NCI-H526 treated with DMSO at 0.1 percent for 48 hours (cell line): Measurements from ENCODE around the gene SH3RF2.

Experiments
- DNase-seq: peaks from one replicate; lab custom pipeline; 2025; lab: John Stamatoyannopoulos, UW

SH3RF2 gene

DNA sequence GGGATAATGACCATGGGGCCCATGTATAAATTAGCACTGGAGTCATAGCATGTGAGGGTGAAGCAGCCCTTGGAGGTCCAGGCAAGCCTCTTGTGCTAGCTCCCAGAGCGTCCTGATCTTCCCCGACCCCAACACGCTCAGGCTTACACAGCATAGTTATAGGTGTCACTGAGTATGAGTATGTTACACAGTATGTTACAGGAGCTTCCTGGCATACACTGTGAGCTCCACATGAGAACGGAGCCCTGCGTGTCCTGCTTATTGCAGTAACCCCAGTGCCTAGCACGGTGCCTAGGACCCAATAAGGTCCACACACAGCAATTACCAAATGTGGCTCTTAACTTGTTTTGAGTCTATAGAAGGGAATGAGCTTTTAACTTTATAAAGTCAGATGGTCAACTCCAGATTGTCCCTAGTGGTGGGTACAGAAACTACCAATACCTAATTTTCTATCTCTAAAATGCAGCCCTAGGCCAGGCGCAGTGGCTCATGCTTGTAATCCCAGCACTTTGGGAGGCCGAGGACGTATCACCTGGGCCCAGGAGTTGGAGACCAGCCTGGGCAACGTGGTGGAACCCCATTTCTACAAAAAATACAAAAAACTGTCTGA is 104.9 kb downstream of the SH3RF2 start:
- DNase-seq, result no peak

DNA sequence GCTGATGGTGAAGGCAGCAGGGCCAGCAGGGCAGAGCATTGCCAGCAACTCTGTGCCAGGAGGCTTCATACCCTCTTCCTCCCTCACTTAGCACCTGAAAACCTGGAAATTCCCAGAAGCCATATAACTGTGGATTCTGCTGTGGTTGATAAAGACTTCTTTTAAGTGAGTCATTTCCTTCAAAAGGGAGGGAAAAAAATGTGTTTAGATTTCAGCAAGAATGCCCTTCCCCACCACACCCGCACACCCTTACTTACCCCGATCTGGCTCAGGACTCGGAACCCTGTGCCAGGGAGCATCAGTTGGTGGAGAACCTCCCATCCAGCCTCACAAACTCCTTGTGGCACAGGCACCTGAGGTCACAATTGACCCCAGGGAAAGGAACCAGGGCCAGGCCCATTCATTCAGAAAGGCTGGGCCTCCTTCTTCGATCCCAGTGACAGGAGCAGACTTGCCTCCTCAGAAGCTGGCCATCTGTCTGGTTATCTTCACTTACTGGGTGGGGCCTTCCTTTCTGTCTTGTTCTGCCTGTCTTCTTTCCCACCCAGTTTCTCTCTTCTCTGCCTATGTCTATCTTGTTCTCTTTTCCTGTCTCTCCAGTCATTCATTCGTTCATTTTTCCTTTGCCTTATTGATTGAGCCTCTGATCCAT is 106.4 kb downstream of the SH3RF2 start:
- no peak for DNase-seq

DNA sequence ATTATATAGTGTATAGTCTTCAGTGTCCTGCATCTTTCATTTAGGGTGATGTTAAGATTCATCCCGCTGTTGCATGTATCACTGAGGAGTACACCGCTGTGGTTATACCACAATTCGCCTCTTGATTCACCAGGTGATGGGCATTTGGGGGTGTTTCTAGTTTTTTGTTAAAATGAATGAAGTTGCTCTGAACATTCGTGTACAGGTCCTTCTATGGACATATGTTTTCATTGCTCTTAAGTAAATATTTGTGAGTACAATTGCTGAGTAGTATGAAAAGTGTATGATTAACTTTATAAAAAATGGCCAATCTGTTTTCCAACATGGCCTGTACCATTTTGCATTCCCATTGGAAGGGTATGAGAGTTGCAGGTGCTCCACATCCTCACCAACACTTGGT is 107.3 kb downstream of the SH3RF2 start:
- DNase-seq, result no peak

DNA sequence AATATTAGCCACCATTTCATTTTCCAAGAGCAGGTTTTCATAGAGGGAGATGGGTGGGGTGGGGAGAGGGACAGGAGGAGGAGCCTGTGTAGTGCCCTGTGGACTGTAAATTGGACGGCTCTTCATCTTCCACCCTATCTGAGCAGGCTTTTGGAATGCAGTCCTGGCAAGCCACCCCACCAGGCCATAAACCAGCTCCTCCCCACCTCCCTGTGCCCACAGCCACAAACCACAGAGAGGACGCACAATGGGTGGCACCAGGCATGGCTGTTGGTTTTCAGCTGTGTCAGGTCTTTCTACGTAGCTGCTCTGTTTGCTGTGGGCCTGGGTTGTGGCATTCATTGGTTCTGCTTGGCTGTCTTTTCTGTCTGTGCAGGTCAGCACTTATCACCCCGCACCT is 111.0 kb downstream of the SH3RF2 start:
- DNase-seq, result no peak

DNA sequence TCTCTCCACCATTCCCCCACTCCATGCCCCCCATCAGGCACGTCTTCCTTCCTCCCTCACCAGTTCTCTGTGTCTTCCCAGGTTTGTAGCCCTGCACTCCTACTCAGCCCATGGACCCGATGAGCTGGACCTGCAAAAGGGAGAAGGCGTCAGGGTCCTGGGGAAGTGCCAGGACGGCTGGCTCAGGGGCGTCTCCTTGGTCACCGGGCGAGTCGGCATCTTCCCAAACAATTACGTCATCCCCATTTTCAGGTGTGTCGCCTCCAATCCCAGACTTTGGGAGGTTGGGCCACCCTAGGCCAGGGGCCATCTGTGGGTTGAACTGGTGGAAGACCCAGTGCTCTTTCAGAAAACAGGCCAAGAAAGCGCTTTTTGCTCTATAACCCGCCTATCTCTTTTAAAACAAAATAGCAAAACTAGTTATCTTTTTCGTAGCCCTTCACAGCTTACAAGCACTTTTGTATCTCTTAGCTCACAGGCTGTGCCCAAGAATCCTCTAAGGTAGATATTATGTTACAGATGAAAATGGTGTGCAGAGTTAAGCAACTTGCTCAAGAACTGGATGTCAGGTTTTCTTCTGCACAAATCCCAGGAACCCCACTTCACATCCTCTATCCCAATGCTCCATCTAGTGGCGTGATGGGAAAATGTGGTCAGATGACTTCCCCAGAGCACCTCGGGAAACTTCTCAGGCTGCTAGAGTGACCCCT is 112.8 kb downstream of the SH3RF2 start:
- peak; percentile 26 for DNase-seq

DNA sequence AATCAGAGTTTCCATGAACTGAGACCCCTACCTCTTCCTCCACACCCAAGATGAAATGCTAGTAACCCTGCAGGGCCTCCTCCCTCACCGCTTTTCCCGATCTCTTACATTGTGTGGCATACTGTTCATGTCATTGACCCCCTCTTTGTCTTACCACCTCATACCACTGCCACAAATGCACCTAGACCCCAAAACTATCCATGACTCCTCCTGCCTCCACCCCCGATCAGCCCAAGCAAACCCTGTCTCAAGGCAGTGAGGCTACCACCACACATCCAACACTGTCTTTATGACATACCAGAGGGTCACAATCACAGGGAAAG is 113.3 kb downstream of the SH3RF2 start:
- no peak for DNase-seq

DNA sequence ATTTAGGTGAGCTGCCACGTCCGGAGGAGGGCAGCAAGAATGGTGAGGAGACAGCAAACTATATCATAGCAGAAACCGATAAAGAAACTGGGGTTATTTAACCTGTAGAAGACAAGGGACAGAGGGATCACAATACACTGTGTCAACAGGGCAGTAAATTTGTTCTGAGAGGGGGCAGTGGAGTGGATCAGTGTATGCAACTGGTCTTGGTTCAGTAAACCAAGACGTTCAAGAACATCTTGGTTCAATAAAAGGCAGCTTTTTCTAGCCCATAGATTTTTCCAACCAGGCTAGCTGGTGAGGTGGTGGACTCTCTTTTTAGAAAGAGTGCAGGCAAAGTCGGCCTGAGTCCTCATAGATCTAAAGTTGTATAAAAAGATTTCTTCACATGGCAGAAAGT is 113.7 kb downstream of the SH3RF2 start:
- no peak for DNase-seq

DNA sequence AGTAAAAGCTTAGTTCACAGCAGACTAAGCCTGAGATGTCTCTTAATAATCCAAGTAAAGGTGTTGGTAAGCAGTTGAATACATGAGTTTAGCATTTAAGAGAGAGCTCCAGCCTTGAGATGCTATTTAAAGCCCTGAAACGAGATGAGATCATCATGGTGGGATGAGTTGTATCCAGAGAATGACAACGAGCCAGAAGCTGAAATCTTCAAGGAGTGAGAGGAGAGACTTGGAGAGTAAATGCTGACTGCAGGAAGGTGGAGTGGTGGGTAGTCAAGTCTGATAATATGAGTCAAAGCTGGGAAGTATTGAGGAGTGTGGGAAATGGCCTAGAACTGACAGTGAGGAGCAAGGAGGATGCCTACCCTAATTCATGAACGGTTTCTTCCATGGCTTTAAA is 115.3 kb downstream of the SH3RF2 start:
- DNase-seq, result no peak

DNA sequence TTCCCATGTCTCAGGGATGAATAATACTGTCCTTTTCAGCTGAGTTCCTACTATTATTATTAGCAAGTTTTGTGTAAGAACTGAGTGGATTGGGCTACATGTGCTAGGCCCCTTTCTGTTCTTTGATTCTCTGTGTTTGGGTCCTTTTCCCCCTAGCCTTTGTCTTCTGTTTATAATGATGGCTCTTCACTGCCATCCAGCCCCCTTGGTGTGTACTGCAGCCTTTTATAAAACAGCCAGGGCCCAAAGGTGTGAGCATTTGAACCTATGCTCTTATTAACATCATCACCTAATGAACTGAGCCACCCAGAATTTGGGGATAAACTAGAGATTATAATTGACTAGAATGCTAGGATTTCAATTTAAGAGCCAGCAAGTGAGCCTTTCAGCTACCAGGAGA is 116.4 kb downstream of the SH3RF2 start:
- no peak for DNase-seq

DNA sequence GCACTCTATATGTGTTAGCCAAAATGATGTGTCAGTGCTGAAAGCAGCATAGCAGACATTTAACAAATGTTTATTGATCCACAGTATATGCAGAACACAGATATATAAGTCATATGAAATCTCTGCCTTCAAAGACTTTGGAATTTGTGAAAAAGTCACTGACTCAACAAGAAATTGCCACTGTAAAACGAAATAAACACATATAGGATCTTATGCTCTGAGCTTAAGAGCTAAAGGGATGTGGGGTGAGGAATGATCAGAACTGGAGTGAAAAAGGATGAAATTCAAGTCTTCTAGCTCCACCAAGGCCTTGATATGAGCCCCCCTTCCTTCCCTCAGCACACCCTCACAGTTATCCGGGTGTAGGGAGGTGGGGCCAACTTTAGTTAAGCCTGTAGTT is 119.1 kb downstream of the SH3RF2 start:
- no peak for DNase-seq

DNA sequence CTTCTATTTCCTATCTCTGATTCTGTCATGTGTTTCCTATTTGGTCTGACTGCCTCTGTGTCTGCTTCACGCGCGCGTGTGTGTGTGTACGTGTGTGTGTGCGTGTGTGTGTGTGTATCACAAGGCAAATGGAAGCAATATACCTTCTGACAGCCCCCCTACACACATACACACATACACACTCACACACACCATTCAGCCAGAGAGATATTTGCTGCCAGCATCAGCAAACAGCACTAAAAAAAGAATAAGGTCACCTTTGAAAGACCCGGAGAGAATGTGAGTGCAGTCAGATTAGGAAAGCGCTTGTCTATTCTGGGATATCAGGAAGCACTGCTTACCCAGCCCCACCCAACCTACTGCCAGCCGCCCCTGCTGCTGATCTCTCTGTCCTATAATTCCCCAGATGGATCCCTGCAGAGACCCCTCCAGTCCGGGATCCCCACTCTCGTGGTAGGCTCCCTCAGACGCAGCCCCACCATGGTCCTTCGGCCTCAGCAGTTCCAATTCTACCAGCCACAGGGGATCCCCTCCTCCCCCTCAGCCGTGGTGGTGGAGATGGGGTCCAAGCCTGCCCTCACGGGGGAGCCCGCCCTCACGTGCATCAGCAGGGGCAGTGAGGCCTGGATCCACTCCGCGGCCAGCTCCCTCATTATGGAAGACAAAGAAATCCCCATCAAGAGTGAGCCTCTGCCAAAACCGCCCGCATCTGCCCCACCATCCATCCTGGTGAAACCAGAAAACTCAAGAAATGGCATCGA is 123.3 kb downstream of the SH3RF2 start:
- DNase-seq, result no peak

DNA sequence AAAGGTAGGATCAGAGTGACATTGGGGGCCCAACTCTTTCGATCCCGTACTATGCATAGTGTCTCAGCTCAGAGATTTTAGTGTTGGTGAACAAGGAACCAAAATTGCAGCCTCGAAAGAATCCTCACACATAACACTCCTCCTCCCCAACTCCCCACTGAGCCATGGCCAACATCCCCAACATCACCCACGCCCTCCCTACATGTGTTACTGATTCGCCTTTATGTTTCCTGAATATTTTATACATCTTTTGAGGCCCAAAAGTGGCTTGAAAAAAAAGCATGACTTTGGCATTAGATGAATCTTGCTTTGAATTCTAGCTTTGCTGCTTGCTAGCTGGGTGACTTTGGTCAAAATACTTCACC is 123.8 kb downstream of the SH3RF2 start:
- DNase-seq, result no peak

DNA sequence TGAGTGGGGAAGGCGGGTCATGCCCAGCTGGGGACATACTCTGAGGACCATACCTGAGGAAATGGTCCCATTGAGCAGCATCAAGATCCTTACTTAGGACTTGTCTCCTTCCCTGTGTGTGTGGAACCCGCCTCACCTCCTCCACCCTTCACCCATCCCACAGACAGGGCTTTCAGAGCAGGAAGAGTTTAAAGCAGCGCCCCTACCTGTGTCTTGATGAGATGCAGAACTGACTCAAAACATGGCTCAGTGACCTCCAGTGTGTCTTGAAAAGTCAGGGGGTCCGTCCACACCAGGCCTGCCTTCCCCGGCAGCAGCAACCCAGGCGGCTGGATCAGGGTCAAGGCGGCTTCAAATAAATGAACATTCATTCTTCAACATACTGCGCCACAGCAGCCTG is 130.6 kb downstream of the SH3RF2 start:
- no peak for DNase-seq

DNA sequence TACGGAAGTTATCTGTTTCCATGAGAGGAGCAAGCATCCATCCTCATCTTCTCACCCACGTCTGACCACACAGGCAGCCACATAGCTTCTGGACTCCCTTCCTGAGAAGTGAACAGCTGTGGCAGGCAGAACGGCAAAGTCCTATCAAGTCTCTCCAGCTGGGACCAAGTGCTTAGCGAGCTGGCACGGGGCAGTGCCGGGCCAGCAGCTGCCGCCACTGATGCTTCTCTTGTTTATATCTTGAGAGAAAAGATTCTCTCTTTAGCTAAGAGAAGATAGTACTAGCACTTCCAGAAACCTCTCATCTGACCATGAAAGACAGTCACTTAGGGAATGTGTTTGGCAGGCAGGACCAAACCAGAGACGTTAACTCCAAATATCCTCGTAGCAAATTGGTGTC is 131.8 kb downstream of the SH3RF2 start:
- no peak for DNase-seq

DNA sequence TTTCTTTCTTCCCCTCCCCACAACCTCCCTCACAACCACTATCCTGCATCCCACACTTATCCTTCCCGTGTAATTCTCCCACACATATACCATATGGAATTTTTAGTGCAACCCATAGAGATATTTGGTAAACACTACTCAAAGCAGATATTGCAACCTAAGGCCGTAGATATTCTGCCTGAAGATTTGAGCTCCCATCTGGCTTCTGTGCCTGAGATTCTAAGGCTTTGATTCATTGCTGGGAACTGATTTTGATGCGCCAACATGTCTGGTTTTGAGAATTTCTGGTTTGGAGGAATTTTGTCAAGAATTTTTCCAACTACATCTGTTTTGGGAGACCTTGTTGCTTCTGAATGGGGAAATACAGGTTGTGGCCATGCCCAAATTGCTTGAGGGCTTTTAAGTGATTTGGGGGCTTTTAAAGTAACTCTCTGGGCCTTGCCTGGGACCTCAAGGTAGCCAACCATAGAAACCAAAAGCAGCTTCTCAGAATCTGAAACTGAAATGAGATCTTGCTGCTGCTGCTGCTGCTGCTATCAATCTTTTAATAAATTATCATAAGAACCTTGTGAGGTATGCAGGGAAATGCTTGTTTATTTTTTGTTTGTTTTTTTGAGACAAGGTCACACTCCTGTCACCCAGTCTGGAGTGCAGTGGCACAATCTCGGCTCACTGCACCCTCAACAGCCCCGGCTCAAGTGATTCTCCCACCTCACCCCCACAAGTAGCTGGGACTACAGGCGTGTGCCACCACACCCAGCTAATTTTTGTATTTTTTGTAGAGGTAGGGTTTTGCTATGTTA is 132.8 kb downstream of the SH3RF2 start:
- DNase-seq, result no peak

DNA sequence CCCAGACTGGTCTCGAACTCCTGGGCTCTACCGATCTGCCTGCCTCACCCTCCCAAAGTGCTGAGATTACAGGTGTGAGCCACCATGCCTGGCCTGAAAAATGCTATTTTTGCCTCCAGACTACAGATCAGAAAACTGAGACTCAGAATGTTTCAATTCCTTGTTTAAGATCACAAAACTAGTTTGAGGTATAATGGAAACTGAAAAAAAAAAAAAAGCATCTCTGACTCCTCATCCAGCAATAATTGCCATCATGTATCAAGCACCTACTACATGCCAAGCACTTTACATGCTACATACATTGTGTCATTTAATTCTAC is 133.4 kb downstream of the SH3RF2 start:
- DNase-seq, result no peak

DNA sequence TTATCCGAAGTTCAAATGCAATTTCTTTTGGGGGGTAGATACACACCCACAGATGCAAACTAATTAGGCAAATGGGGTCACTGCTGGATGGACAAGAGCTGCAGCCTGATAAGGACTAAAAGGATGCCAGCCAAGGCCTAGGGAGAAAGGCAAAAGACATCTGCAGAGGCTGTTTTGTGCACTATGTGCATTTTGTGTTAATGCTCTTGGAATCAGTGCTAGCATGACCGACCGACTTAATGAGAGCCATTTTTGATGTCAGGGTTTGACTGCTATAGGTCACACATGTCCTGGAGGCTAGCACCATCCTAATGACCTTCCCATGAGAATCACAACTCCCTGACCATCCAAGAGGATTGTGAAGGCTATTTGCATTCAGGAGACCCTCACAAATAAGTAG is 134.4 kb downstream of the SH3RF2 start:
- DNase-seq, result no peak

DNA sequence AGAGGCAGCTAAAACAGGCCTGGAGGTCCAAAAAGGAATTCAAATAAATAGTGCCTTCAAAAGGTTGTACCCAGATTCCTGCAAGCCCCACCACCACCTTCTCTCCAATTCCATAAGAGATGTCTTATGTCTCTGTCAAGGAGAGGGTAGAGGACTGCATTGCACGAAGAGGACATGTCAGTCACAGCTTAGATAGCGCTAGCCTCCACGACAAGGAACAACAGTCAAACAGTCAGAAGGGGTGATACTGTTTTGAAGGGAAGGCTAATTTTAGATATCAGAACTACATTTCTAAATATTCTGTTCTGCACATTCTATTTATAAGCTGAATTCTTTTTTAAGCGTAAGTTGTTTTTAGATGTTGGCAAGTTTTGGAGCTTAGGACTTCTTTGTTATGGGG is 134.8 kb downstream of the SH3RF2 start:
- no peak for DNase-seq

DNA sequence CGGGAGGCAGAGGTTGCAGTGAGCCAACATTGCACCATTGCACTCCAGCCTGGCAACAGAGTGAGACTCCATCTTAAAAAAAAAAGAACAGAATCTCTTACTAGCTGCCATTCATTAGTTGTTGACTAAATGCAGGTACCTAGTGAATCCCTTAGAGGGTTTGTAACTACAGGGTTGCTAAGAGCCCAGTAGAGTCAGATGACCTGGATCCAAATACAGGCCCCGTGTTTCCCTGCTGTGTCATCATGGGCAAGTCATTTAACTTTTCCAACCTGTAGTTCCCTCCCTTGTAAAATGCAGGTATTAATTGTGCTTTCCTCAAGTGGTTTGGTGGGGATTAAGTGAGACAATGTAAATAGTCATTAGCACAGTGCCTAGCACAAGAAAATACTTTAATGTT is 136.2 kb downstream of the SH3RF2 start:
- DNase-seq, result no peak

DNA sequence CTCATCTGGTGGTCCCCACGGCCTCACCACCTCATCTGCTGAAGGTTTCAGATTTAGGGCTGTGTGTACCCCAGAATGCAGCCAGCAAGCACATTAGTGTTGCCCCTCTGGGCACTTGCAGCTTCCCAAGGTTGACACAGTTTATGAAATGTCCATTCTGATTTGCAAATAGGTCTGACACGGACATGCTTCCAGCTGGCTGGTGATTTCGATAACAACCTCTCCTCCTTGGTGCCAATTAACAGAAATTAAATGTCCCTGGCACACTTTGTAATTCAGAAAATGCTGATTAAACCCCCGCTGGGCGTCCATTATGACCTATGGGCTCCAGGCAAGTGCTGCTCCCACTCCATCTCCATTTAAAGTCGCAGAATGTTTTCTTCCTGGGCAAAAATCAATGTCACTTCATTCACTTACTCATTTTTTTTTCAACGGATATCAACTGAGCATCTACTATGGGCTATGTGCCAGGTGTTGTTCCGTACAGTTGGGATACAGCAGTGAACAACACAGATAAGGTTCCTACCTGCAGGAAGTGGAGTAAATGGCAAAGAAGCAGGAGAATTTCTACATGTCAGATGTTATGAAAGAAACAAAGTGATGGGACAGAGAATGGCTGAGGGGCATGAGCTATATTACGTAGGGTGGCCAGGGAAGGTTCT is 137.0 kb downstream of the SH3RF2 start:
- DNase-seq, result no peak

DNA sequence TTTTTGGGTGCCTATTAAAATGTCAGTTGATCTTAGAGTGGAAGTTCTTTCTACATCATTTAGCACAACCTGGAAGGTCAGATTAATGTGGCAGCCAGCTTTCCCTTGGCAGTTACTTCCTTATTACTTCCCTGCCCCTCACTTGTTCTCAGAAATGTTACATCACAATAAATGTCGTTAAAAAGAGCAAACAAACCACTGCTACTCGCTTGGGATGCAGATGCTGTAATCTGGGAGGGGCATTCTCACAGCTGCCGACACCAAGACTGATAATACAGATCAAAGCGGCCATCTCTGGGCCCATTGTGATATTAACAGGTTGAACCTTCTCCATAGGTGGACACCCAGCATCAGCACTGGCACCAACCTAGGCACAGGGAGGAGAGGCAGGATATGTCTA is 139.7 kb downstream of the SH3RF2 start:
- DNase-seq, result no peak

DNA sequence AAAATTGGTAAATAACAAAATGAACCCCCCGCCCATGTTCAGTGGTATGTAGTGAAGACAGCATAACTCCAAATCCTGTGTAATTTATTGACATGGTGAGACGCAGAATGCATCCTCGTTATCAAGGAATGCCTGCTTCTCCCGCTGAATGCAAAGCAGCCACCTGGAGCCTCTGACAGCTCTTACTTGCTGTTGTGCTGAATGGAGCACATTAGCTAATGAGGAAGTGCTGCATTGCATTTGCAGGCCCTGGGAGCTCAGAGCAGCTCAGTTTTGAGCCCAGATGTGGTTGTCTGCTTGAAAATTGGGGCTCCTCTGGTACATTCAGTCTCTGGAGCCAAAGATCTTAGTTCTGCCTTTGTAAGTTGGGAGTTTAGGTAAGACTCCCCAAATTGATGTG is 140.1 kb downstream of the SH3RF2 start:
- peak; percentile 55 for DNase-seq
